GM21390 (cell line): ENCODE data around the gene ADAMTS2.

ENCODE experiments used
- ATAC-seq: cut with Tn5 transposase; IDR thresholded peaks from one replicate; pipeline ENCODE4 v1.9.1; 2021; ENCODE audit not compliant: unreplicated experiment

The ADAMTS2 gene

DNA sequence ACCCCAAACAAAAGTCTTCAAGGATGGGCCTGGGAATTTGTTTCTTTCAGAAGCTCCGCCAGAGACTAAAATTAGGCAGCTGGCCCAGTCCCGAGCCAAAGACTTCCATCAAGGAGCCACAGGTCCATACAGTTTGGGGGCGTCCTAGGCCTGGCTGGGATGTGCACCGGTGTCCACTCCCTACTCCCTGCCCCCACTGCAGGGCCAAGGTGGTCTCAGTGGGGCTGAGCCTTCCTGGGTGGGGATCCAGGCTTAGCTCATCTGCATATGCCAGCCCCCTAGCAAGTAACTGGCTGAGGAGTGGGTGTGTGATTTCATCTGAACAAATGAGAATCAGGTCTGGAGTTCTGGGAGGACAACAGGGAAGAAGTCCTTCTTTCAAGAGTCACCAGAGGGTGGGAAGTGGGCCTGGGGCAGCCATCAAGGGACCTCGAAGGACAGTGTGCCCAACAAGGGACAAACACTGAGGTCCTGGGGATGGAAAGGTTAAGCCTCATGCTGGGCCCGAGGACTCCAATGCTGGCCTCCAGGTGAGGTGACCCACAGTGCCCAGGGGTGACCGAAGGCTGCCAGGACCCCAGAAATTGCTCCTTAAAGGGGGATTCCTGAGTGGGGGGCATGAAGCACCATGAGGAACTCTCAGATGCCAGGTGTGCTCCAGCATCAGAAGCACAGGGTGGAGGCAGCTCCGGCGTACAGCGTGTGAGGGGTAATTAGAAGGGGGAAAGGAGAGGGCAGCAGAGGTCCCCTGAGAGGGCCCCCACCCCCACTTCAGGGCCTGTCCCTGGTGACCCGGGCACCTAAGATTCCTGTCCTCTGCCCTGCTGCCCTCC is 193.8 kb downstream of the ADAMTS2 start:
- no peak for ATAC-seq

DNA sequence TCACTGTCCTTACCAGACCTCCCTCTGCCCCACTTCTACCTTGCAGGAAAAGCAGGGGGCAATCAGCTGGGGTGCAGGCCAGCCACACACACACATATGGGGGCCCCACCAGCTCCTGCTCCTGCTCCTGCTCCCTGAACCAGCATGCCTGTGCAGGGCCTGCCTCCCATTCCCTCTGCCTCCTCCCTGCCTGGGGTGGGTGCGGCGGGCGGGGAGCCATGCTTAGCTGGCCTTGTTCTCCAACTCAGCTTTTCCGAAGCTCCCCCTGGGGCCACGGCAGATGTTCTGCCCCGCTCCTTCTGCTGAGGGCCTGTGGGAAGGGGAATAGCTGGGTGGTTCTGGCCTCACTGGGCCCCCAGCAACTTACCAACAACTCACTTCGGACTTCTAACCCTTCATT is 195.2 kb downstream of the ADAMTS2 start:
- ATAC-seq, result no peak

DNA sequence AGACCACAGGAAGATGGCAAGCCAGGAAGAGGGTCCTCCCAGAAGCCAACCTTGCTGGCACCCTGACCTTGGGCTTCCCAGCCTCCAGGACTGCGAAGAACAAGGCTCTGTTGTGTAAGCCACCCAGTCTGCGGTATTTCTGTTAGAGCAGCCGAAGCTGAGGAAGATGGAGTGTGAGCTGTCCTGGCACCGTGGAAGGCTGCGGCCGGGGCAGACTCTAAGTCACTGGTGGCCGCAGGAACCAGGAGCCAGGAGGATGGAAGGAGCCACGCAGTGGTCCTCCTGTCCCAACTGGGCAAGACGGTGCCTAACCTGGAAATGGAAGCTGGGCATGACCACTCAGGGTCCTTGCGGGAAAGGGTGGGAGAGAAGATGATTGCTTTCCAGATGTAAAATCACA is 196.0 kb downstream of the ADAMTS2 start:
- ATAC-seq, result no peak

DNA sequence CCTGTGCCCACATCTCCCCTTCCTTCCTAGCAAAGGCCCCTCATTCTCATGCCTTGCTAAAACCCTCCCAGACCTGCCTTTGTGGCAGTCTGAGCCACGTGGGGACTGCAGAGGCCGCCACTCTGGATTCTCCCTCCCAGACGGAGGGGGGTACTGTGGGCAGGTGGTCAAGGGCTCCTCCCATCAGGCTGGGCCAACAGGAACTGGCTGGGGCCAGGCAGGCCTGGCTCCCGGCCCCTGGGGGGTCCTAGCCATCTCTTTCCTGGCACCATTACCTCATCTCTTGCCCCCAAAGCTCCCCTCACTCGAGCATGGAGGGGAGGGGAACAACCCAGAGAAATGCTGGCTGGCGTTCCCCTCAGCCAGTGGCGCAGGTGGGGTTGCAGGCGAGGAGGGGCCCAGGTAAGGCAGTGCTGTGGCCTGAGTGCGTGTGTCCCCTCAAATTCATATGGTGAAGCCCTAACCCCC is 196.5 kb downstream of the ADAMTS2 start:
- no peak for ATAC-seq

DNA sequence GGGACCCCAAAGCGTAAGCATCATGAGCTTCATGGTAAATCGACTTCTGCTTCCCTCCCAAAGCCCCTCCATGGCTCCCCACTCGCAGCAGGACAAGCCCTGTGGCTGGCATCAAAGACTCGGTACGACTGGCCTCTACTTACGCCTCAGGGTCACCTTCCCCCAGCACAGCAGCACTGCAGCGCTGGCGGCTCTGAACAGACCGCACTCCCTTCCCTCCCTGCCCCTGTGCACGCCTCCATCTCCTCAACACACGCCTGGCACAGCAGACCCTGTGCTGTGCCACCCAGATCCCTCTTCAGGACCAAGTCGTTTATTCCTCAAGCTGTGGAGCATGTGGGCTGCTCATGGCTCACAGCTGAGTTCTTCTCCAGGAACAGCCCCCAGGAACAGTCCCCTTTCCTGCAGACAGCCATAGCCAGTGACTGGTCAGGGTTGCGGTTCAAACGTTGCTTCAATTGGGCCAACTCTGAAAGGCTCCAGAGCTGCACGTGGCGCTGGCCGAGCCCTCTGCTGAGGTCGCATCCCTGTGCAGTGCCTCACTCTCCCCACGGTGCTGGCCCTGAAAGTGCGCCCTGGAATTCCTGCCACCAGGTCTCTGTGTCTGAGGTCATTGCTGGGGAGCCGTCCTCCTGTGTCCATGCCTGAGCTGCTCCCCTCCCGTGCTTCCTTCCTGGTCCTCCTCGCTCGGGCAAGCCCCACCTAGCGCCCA is 197.1 kb downstream of the ADAMTS2 start:
- no peak for ATAC-seq

DNA sequence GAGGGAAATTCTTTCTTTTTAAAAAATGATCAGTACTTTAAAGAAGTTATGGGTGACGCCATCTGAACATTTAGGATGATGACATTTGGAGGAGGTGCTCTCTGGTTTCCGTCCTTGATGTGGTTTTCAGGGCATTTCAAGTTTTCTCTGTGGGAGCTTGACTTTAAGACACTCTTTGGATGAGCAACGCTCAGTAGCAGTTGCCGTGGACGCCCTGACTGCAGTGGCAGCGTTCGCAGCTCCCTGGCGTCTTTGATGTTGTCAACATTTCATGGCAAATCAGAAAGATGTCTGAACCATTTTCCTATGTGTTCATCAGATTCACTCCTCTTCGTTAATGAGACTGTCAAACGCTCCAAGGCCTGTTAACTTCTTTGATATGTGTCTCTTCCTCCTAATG is 199.0 kb downstream of the ADAMTS2 start:
- ATAC-seq, result no peak

DNA sequence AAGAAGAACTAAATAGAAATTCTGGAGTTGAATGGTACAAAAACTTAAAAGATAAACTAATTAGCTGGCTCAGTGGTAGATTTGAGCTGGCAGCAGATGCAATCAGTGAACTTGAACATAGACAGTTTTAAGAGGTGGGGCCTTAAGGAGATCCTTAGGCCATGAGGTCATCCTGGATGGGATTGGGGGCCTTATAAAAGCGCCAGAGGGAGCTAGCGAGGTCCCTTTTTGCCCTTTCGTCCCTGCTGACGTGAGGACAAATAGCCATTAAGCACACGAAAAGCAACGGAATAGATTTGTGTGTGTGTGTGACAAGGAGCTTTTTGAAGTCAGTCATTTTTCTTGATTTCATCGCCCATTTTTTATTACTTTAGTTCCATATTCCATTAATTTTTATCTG is 201.8 kb downstream of the ADAMTS2 start:
- ATAC-seq, result no peak

DNA sequence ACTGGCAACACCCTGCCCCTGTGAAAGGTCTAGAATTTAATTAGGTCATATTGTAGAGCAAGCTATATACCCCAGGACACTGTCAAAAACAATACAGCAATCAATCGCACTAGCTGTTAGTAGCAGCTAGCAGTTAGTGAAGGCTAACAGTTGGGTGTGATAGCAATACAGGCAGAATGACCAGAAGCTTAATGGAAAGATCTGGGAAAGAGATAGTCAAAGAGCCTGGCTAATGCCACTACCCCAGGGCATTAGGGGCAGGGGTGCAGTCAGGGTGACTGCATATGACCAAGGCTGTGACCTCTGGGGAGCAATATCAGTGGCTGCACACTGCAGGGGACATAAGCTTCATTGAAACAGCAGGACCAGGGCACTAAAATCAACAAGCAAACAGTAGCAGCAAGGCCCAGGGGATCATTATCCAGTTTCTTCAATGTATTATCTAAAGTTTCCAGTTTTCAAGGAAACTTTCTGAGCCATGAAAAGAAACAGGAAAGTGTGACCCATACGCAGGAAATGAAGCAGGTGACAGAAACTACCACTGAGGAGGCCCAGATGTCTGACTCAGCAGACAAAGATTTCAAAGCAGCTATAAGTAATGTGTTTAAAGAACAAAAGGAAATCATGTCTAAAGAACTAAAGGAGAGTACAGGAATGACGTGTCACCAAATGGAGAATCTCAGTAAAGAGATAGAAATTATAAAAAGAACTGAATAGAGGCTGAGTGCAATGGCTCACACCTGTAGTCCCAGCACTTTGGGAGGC is 202.6 kb downstream of the ADAMTS2 start:
- no peak for ATAC-seq

DNA sequence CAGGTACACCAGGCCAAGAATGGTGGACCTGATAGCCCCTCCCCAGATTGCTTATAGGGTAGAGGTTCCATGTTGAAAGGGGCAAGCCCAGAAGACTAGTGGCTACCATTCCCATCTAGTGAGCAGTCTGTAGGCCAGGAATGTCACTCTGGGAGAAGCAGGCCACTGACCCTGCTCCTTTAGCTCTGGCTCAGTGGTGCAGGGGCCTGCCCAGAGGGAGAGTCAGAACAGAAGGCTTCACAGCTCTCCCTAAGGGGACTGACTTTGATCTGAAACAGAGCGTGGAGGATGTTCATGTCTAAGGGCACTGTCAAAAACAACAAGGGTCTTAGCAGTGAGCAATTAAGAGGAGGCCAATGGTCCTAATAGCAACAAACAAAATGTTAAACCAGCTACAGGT is 203.4 kb downstream of the ADAMTS2 start:
- no peak for ATAC-seq

DNA sequence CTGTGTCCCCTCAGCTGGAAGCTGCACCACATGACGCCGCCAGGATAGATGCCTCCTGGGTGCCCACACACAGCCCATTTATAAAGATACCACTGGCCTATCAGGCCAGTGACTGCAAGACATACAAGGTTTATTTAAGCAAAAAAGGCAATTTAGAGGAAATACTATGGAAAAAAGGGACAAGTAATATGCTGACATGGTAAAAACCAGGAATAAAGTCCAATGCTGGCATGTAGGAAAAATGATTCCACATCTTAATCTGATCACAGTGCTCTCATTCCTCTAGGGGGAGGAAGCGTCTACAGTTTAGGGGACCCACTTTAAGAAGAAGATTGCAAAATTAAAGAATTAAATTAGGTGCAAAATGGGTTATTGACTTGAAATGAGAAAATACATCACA is 205.0 kb downstream of the ADAMTS2 start:
- ATAC-seq, result no peak

DNA sequence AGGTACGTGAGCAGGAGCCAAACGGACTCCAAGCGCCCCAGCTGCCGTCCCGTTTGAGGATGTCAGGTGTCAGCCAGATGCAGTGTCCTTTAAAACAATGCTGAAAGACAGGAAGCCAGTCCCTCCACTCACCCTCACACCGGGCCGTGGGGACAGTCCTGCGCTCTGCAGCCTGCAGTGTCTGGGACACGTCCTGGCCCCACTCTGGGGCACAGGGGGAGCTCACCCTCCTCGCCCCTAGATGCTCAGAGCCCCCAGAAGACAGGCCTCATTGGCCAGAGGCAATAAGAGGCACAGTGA is 205.4 kb downstream of the ADAMTS2 start:
- no peak for ATAC-seq

DNA sequence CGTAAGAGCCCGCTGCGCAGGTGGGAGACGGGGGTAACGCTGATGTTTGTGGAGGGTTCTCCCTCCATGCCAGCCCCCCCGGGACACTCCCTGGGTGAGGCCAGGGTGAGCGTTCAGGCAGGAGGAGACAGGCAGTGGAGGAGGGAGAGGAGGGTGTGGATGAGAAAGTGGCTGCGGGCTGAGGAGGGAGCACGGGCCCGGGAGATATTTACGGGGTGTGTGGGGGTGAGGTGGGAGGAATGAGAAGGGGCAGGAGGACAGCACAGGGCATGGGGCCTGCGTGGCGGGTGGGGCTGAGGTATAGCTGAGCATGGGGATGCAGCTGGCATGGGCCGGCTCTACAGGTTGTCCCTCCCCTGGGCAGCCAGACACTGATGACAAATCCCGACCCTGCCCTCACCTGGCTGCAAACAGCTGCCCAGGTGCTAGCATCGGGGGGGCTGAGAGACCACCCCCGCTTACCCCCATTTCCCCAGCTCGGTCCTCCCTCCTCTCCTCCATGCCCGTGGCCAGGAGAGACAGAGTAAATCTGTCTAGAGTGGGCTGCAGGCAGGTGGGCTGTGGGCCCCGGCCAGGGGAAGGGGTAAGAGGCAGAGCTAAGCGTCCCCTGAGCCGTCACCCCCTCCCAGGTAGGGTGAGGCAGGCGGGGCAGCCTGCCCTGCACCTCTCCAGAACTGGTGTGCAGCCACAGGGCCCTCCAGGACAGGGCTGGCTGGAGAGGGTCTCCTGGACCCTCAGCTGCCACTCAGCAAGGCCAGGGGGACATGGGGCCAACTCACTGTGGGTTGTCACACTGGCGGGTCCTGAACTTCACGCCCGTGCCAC is 205.9 kb downstream of the ADAMTS2 start:
- no peak for ATAC-seq

DNA sequence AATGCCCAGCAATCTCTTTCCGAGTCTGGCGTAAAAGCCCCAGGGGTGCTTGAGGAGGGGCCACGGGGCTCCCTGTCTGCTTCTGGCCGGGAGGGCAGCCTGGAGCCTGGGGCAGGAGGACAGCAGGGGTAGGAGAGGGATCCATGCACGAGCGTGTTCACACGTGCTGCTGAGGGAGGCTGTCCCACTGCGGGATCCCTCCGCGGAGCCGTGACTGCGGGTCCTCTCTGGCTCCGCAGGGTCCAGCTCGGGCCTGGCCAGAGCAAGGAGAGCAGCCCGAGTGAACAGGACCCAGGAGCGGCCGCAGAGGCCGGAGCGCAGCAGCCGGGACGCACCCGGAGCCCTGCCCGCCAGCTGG is 206.7 kb downstream of the ADAMTS2 start:
- ATAC-seq, result no peak

DNA sequence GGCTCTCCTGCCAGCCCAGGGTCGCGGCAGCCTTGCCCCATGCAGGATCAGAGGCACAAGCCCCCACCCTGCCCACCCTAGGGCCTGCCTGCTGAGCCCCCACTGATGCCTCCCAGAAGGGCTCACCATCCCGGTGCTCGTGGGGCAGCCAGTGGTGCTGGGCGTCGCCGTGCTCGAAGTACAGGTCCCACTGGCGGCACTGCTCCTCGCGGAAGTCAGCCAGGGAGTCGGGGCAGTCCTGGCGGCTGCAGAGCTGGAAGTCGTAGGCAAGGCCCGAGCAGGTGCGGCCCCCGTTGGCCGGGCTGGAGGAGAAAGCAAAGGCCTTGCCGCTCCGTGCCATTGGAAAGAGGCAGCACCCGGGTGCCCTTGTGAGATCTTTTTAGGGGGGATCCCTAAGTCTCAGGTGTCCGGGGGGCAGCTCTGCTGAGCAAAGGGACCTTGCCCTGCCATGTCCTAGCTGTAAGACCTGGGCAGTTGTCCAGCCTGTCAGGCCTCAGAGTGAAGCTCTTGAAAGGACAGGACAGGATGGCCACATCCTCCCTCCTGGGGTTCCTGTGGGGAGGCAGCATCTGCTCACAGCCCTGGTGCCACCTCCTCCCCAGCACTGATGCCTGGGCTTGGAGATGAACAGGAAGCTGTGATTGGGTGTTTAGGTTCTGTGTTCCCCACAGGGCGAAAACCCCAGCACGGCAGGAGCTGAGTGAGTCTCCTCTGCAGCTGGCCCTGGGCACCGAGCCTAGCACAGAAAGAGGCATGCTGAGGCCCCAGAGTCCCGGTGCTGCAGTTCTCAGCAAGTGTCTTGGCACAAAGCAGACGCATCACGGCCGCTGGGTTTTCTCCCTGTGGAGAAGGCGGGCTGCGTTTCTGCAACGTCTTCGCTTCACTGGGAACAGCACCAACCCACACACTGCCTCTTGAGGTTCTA is 207.4 kb downstream of the ADAMTS2 start:
- no peak for ATAC-seq

DNA sequence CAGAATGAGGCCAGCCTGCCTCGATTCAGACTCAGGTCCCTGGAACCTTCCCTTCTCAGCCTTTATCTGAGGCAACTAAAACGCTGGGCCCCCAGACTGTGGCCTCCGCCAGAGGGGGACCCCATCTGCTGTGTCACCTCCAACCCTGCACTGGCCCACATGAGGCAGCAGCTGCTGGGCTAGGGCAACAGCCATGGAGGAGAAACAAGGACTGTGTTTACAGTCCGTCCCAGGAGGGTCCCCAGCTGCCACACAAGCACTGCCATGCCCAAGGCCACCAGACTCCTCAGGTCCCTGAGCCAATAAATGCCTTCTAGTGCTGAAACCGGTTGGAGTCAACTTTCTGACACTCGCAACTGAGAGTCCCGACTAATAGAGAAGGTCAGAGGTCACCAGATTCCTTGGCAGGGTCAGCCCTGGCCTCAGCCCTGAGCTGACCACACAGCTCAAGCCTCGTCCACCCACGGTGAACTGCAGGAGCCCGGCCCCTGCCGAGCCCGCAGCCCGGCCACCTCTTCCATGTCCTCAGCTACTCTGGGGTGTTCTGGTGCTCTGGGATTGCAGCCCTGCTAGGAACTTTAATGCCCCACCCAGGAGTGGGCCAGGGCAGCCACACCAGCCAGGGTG is 208.1 kb downstream of the ADAMTS2 start:
- no peak for ATAC-seq

DNA sequence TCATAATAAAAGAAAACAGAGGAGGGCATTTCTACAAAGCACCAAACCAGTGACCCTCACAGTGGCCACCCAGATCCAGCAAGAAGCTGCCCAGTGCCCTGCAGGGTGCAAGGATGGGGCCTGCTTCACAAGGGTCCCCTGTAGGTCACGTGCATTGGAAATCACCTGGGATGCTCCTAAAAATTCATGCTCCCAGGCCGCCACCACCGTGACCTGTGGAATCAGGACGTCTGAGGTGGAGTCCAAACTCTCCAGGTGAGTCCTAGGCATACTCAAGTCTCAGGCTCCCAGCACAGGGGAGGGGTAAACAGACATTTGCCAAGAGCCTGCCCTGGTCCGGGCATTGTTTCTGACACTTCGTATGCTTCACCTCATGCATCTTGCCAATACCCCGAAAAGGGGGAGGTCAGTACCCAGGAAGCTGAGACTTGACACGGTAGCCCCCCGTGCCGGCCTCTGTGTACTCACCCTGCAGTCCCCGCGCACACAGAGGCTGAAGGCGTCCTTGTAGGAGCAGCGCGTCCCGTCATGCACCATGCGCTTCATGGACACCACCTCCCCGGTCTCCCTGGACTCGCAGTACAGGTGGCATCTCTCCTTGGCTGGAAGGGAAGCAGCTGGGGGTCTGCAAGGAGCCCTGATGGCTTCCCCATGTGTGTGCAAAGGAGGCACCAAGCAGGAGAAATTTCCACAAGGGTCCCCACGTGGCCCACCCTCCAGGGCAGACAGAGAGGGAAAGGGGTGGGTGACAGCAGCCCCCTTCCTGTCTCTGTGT is 209.6 kb downstream of the ADAMTS2 start:
- ATAC-seq, result no peak

DNA sequence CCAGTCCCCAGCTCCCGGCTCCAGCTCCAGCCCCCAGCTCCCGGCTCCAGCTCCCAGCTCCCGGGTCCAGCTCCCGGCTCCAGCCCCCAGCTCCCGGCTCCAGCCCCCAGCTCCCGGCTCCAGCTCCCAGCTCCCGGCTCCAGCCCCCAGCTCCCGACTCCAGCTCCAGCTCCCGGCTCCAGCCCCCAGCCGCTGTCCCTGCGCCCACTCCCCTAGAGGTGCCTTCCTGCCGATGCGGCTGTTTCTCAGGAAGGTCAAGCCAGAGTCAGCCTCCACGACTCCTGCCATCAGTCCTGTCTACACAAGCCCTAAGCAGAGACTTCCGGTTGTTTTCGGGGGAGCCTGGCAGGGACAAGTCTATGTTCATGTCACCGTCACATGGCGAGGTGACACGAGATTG is 210.3 kb downstream of the ADAMTS2 start:
- no peak for ATAC-seq

DNA sequence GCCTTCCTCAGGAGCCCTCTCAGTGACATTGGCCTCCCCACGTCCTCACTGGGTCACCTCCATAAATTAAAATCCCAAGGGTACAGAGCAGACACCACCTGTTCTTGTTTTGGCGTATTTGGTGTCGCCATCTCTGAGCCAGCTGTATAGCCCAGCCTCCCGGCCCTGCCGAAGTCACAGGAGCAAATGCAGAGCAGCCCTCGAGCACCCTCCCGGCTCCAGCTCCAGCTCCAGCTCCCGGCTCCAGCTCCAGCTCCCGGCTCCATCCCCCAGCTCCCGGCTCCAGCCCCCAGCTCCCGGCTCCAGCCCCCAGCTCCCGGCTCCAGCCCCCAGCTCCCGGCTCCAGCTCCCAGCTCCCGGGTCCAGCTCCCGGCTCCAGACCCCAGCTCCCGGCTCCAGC is 210.8 kb downstream of the ADAMTS2 start:
- no peak for ATAC-seq
